Neuron (in vitro differentiated cells): Measurements from ENCODE around the gene LYRM2.
"Not testable (repeated sequence)": the region's sequence is repeated elsewhere in the genome, so short reads cannot be mapped to it uniquely, and the experiment has no call there.

ENCODE experiments used
- H2AFZ ChIP-seq: one replicate; pipeline ENCODE4 v1.6.1; 2013; ENCODE audit warnings: low read depth, mild to moderate bottlenecking, inconsistent platforms, low read length, moderate library complexity
- H3K27me3 ChIP-seq: one replicate; pipeline ENCODE4 v1.6.1; 2013; ENCODE audit warnings: low read length; ENCODE audit not compliant: insufficient read depth
- H3K36me3 ChIP-seq: one replicate; pipeline ENCODE4 v1.6.1; 2013; ENCODE audit warnings: low read length; ENCODE audit not compliant: insufficient read depth
- H3K4me1 ChIP-seq: one replicate; pipeline ENCODE4 v1.6.1; 2013; ENCODE audit warnings: low read length; ENCODE audit not compliant: insufficient read depth
- H3K4me3 ChIP-seq: 2 replicates; pipeline ENCODE4 v1.5.1; 2013; ENCODE audit warnings: mild to moderate bottlenecking, low read length, moderate library complexity
- H3K9me3 ChIP-seq: one replicate; pipeline ENCODE4 v1.6.1; 2013; ENCODE audit warnings: low read length

LYRM2 gene

DNA sequence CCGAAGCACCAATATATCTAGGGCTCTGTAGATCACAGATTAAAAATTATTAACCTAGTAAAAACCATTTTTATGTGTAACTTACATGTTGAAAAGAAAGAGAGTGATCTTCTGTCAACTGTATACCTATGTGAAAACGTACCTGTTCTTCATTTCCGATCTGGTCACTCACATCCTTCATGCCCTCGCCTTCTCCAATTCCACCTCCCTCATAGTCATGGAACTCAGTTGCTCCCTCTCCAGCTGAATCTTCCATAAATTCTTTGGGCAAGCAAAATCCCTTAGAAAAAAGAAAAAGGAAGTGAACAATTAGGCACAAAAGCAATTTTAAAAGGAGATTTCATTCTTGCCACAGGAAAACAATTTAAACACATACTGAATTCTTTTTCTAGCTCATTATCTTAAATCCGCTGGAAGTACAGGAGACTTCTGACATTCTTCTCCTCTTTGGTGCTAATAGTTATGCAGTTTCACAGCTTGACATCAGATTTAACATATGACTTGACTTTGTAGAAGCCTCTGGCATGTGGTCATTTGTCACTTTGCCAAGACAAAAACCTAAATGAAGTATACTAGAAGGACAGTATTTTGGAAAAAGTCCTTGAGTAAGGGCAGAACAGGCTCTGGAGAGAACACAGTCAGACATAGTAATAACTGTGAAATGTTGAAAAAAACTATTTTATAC lies 29.5 kb upstream of the LYRM2 start:
- Histone ChIP-seq H3K4me1 (peaks cover 5% of the 10 kb centered on the region), H3K9me3 (no peaks in the 10 kb centered on the region), H2AFZ (no peak overlapping the region), H3K36me3 (peaks cover 53% of the 10 kb centered on the region), H3K27me3 (no peaks in the 10 kb centered on the region), H3K4me3 (no peak overlapping the region)

DNA sequence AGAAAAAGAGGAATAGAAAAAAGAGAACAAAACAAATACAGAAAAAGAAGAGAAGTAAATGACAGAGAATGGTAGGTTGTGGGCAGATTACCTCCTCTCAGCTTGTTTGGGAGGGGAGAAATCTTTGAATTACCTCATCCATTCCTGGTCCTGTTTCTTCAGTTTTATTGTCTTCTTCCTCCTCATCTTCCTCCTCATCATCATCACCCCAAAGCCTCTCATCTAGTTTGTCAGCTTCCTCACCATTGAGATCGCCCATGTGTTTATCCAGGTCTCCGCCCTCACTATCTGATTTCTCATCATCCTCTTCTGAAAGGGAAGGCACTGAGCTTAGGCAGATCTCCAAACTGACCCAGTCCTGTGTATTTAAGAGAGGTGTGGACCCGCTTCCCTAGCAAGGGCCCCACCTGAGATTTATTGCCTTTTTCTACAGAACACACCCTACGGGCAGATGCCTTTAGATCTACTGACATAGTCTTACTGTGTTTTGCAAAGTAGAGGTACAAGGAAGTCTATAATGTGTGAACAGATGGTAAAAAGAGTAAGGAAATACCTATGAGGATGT lies 24.2 kb upstream of the LYRM2 start:
- no peak overlapping the region for H3K4me3 ChIP-seq
- H3K4me1 ChIP-seq = no peaks in the 10 kb centered on the region
- H3K27me3 ChIP-seq = no peaks in the 10 kb centered on the region
- H2AFZ ChIP-seq = no peak overlapping the region
- no peaks in the 10 kb centered on the region for H3K9me3 ChIP-seq
- H3K36me3 ChIP-seq = peaks cover 66% of the 10 kb centered on the region

DNA sequence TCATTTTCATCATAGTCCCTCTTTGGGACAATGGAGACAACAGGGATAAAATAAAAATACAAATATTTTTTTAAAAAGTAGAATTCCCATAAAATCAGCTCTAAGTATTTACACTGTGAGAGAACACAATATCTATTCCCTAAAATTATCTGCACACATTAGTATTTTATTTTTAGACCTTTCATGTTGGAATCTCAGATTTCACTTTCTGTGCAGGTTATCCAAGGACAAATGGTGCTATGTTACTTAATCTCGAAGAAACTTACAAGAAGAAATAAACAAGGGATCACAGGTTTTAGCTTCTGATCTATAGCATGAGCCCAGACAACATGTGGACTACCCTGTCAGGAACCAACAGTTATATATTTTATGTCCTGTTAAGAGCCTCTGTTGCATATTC lies 23.0 kb upstream of the LYRM2 start:
- Histone ChIP-seq H2AFZ (no peak overlapping the region), H3K4me1 (no peaks in the 10 kb centered on the region), H3K9me3 (no peaks in the 10 kb centered on the region), H3K27me3 (no peaks in the 10 kb centered on the region), H3K36me3 (peaks cover 71% of the 10 kb centered on the region), H3K4me3 (no peak overlapping the region)

- peaks cover 74% of the 10 kb centered on the region for H3K36me3 ChIP-seq
- no peak overlapping the region for H2AFZ ChIP-seq
- H3K9me3 ChIP-seq = no peaks in the 10 kb centered on the region
Measured at GRCh38 chr6:89660981-89661380, 22.4 kb upstream of the LYRM2 start.

GRCh38 chr6:89657445-89658158 lies 19.1 kb upstream of the LYRM2 start:
- Histone ChIP-seq H2AFZ (no peak overlapping the region), H3K4me3 (no peak overlapping the region), H3K9me3 (no peaks in the 10 kb centered on the region), H3K27me3 (no peaks in the 10 kb centered on the region), H3K4me1 (no peaks in the 10 kb centered on the region), H3K36me3 (peaks cover 81% of the 10 kb centered on the region)

More at GRCh38 chr6:89660981-89661380, 22.4 kb upstream of the LYRM2 start:
- H3K4me1 ChIP-seq = no peaks in the 10 kb centered on the region
- no peaks in the 10 kb centered on the region for H3K27me3 ChIP-seq
- no peak overlapping the region for H3K4me3 ChIP-seq

- Histone ChIP-seq H3K4me1 (no peaks in the 10 kb centered on the region), H3K36me3 (peaks cover 78% of the 10 kb centered on the region), H3K27me3 (no peaks in the 10 kb centered on the region), H3K4me3 (no peak overlapping the region), H3K9me3 (no peaks in the 10 kb centered on the region), H2AFZ (no peak overlapping the region)
Measured at GRCh38 chr6:89655122-89655521, 16.6 kb upstream of the LYRM2 start.

DNA sequence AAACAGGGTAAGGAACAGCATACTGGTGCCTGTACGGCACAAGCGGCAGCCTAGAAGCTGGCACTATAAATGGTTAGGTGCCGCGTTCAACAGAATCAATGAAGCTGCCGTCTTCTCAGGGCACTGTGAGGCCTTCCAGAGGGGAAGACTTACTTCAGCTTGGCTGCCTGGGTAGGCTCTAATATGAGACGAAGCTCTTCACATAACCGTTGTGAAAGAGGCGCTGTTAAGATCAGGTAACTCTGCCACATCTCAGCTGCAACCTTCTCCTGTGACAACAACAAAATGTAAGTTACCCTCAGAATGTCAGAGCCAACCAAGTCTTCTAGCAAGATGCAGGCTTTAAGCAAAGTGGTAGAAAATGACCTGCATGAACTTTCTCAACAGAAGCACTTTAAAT lies 12.0 kb upstream of the LYRM2 start:
- Histone ChIP-seq H2AFZ (no peak overlapping the region), H3K9me3 (no peaks in the 10 kb centered on the region), H3K4me1 (no peaks in the 10 kb centered on the region), H3K4me3 (no peak overlapping the region), H3K27me3 (no peaks in the 10 kb centered on the region), H3K36me3 (peaks cover 77% of the 10 kb centered on the region)

DNA sequence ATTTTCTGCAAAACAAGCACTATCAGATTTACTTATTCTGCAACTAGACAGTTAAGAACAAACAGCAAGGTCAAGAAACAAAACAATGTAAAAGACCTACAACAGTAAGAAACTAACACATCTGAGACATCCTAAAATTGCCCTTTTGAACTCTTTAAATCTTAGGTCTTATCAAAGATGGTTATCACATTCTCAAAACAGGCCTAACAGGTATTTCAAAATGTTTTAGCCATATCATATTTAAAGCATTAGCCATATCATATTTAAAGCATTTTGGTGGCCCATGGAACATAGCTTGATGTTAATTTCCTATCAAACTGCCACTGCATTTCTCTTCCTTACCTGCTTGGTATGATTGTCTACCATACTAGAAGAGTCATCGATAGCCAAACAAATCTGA lies 11.1 kb upstream of the LYRM2 start:
- Histone ChIP-seq H3K4me1 (no peaks in the 10 kb centered on the region), H3K36me3 (peaks cover 70% of the 10 kb centered on the region), H3K27me3 (no peaks in the 10 kb centered on the region), H3K4me3 (no peak overlapping the region), H2AFZ (no peak overlapping the region), H3K9me3 (no peaks in the 10 kb centered on the region)

DNA sequence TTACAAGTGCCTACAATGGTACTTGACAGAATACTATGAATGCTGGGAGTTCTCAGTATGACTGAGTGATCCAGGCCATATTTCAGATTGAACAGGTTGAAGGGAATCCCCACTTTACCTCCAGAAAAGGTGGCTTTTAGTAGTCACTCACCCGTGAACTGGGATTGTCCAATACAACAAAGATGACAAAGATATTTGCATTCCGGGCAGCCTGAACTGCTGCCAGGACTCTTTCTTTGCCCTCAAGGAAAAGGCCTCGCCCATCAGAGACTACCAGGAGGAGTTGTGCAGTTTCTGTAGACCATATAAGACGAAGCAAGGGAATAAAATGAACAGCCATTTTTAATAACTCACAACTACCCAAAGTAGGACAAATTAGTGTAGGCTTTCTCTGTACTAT lies 6.3 kb upstream of the LYRM2 start:
- Histone ChIP-seq H2AFZ (no peak overlapping the region), H3K9me3 (no peaks in the 10 kb centered on the region), H3K4me1 (peaks cover 10% of the 10 kb centered on the region), H3K4me3 (no peak overlapping the region), H3K27me3 (no peaks in the 10 kb centered on the region), H3K36me3 (peaks cover 61% of the 10 kb centered on the region)

- Histone ChIP-seq H2AFZ (no peak overlapping the region), H3K36me3 (peaks cover 50% of the 10 kb centered on the region), H3K4me3 (no peak overlapping the region), H3K27me3 (no peaks in the 10 kb centered on the region), H3K9me3 (no peaks in the 10 kb centered on the region), H3K4me1 (peaks cover 16% of the 10 kb centered on the region)
Measured at GRCh38 chr6:89643406-89643805, 4.9 kb upstream of the LYRM2 start.

DNA sequence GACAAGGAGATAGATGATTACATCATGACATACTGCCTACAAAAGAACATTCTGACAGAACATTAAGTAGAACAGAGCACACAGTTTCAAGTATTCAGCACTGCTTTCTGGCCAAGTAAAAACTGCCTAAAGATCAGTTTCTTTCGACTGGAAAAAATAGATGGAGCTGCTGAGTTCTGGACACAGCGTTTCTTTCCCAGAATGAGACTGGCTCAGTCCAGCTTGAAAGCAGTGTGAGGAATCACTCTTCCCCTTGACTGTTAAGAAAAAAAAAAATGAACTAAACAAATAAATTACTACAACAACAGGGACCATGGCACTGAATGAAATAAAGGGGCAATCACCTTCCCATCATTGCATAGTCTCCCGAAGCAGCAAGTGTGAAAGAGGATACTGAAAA lies 4.4 kb upstream of the LYRM2 start:
- Histone ChIP-seq H3K9me3 (no peaks in the 10 kb centered on the region), H3K4me1 (peaks cover 18% of the 10 kb centered on the region), H3K4me3 (no peak overlapping the region), H3K36me3 (peaks cover 45% of the 10 kb centered on the region), H2AFZ (no peak overlapping the region), H3K27me3 (no peaks in the 10 kb centered on the region)

DNA sequence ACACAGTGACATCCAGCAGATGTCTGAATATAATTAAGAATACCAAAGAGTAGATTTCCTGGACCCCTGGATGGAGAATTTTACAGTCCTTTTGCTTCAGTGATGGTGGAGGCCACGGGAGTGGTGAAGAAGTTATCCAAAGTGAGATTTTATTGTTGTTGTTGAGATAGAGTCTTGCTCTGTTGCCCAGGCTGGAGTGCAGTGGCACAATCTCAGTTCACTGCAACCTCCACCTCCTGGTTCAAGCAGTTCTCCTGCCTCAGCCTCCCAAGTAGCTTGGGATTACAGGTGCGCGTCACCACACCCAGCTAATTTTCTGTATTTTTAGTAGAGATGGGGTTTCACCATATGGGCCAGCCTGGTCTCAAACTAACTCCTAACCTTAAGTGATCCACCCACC lies 3.0 kb upstream of the LYRM2 start:
- H3K4me1 ChIP-seq = peaks cover 23% of the 10 kb centered on the region
- H3K36me3 ChIP-seq = peaks cover 36% of the 10 kb centered on the region

GRCh38 chr6:89640804-89641203 lies 2.3 kb upstream of the LYRM2 start:
- Histone ChIP-seq H2AFZ (no peak overlapping the region), H3K4me1 (peaks cover 23% of the 10 kb centered on the region), H3K4me3 (no peak overlapping the region), H3K36me3 (peaks cover 35% of the 10 kb centered on the region), H3K9me3 (no peaks in the 10 kb centered on the region), H3K27me3 (no peaks in the 10 kb centered on the region)

More for the DNA sequence above, 3.0 kb upstream of the LYRM2 start:
- not testable (repeated sequence) for H2AFZ ChIP-seq, H3K27me3 ChIP-seq, H3K9me3 ChIP-seq, H3K4me3 ChIP-seq
